ENCODE data around the gene DCP2.
A peak's percentile ranks its signal among the peaks of the same experiment; 100 is the strongest.

DCP2 gene

GRCh38 chr5:112976432-112977309 is at the start of gene DCP2 (continued):
- TF ChIP-seq ZFP69B (tag by site-specific recombination; IDR thresholded peaks at IDR 0.05): peak; percentile 25; the same call in 1 of the 2 replicates
- TF ChIP-seq SALL2 (tag by site-specific recombination; IDR thresholded peaks at IDR 0.05; ENCODE audit: borderline replicate concordance): no peak
- peak; percentile 48; the same call in 1 of the 2 replicates for TF ChIP-seq ZBTB20 (tag by site-specific recombination; IDR thresholded peaks at IDR 0.05)

GRCh38 chr5:112929336-112930081 is 47.1 kb upstream of the DCP2 start:
- TF ChIP-seq ZNF341 (tag by site-specific recombination; IDR thresholded peaks at IDR 0.05; ENCODE audit: low read depth): no peak
- TF ChIP-seq ZBTB26 (tag by site-specific recombination; optimal IDR thresholded peaks at IDR 0.05): no peak
- no peak for TF ChIP-seq ZNF148 (tag by site-specific recombination; IDR thresholded peaks at IDR 0.05; ENCODE audit: borderline replicate concordance)
- no peak for TF ChIP-seq KLF8 (tag by site-specific recombination; IDR thresholded peaks at IDR 0.05)
- no peak for TF ChIP-seq ZNF19 (tag by site-specific recombination; IDR thresholded peaks at IDR 0.05; ENCODE audit: low read depth)
- no peak for TF ChIP-seq ZNF529 (tag by site-specific recombination; IDR thresholded peaks at IDR 0.05; ENCODE audit: insufficient replicate concordance)
- no peak for TF ChIP-seq ZFP41 (tag by site-specific recombination; IDR thresholded peaks at IDR 0.05; ENCODE audit: borderline replicate concordance)
- TF ChIP-seq PATZ1 (tag by site-specific recombination; IDR thresholded peaks at IDR 0.05): no peak
- TF ChIP-seq ZNF521 (tag by site-specific recombination; IDR thresholded peaks at IDR 0.05): no peak
- no peak for TF ChIP-seq TRIM28 (IDR thresholded peaks at IDR 0.05; ENCODE audit: borderline replicate concordance, low read length)
- no peak for TF ChIP-seq GLIS1 (tag by site-specific recombination; IDR thresholded peaks at IDR 0.05)
- no peak for TF ChIP-seq SCRT2 (tag by site-specific recombination; IDR thresholded peaks at IDR 0.05)
- TF ChIP-seq ZNF362 (tag by site-specific recombination; IDR thresholded peaks at IDR 0.05): no peak
- no peak for TF ChIP-seq ZNF639 (tag by site-specific recombination; IDR thresholded peaks at IDR 0.05)
- no peak for TF ChIP-seq ZNF837 (tag by site-specific recombination; IDR thresholded peaks at IDR 0.05)
- no peak for TF ChIP-seq ZBTB10 (tag by site-specific recombination; IDR thresholded peaks at IDR 0.05)
- TF ChIP-seq ZNF146 (tag by site-specific recombination; IDR thresholded peaks at IDR 0.05): no peak
- no peak for TF ChIP-seq REPIN1 (tag by site-specific recombination; IDR thresholded peaks at IDR 0.05; ENCODE audit: low read depth)
- TF ChIP-seq ZNF785 (tag by site-specific recombination; IDR thresholded peaks at IDR 0.05): no peak
- TF ChIP-seq ZNF335 (tag by site-specific recombination; conservative IDR thresholded peaks at IDR 0.05): no peak
- Histone ChIP-seq H3K4me1 (ENCODE audit: control insufficient read depth, insufficient read depth, low read length) (no peaks in the 10 kb centered on the region; the same call in 1 of the 2 replicates), H3K27ac (ENCODE audit: extremely low read depth, low read depth, low read length) (no peak overlapping the region), H3K4me3 (ENCODE audit: low read depth, low read length) (no peak overlapping the region), H3K36me3 (ENCODE audit: control insufficient read depth in 2 of 2, insufficient read depth in 1 of 2, low read length in 2 of 2) (no peaks in the 10 kb centered on the region), H3K9me3 (ENCODE audit: control insufficient read depth, insufficient read depth, low read depth, low read length) (no peaks in the 10 kb centered on the region)
- ChIA-PET CTCF (no interaction called here), POLR2A (no interaction called here)

Measured in HEK293 (cell line).